HG03571 (cell line): ENCODE results near the gene PDZD2.
A peak's percentile ranks its signal among the peaks of the same experiment; 100 is the strongest.
"Not testable (repeated sequence)": the region's sequence is repeated elsewhere in the genome, so short reads cannot be mapped to it uniquely, and the experiment has no call there.

Experiments
- ATAC-seq: cut with Tn5 transposase; IDR thresholded peaks from one replicate; pipeline ENCODE4 v1.9.1; 2021; ENCODE audit not compliant: unreplicated experiment

The PDZD2 gene

GRCh38 chr5:32066448-32066847 is 427.5 kb downstream of the PDZD2 start:
- no peak for ATAC-seq

- ATAC-seq, result no peak
Observed at GRCh38 chr5:32067774-32068470, 429.0 kb downstream of the PDZD2 start.

DNA sequence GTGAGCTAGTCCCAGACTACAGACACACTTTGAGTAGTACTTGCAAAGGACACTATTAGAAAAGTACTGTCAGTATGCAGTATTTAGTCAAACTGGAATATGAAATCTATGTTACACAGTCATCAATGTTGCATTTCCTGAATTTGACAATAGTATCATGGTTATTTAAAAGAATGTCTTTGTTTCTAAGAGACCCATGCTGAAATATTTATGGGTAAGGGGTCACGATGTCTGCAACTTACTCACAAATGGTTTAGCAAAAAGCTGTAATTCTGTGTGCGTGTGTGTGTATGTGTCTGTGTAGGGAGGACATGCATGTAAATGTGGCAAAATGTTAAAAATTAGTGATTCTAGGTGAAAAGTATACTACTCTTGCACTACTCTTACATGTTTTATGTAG is 429.6 kb downstream of the PDZD2 start:
- ATAC-seq, result no peak

- ATAC-seq, result no peak
Observed at GRCh38 chr5:32069396-32069795, 430.5 kb downstream of the PDZD2 start.

DNA sequence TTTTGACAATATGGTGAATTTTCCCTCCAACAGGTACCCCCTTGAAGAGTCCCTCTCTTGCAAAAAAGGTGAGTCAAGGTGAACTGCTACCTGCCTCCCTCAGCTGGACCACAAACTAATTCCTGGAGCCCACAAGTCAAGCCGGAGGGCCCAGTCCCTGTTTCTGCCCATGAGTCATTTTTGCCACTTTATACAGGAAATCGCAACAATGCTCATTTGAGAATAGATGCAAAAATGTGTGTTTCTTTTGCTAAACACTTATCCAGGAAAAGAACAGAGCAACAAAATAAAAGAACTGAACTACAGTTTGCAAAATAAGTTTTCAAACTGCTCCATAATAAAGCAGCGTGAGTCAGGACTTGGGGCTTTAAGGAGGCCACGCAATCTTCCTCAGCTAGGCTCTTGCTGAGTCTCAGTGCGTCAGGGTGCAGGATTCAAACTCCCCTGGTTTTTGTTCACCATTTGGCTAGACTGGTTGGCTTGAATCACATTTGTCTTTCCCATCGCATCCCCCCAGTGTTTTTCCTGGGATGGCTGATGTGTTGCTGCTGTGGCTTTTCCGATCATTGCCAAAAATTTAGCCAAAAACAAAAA is 432.5 kb downstream of the PDZD2 start:
- no peak for ATAC-seq

- ATAC-seq, result no peak
Observed at GRCh38 chr5:32072054-32072453, 433.1 kb downstream of the PDZD2 start.

- ATAC-seq, result no peak
Observed at GRCh38 chr5:32074401-32074800, 435.5 kb downstream of the PDZD2 start.

GRCh38 chr5:32076699-32077695 is 438.1 kb downstream of the PDZD2 start:
- ATAC-seq, result no peak

DNA sequence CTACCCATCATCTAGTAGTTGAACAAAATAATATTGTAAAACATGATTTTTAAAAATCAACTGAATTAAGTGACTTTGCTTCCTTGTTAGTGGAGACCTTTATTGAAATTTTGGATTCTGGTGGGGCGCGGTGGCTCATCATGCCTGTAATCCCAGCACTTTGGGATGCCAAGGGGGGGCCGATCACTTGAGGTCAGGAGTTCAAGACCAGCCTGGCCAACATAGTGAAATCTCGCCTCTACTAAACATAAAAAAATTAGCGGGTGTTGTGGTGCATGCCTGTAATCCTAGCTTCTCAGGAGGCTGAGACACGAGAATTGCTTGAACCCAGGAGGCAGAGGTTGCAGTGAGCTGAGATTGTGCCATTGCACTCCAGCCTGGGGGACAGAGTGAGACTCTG is 439.9 kb downstream of the PDZD2 start:
- ATAC-seq, result not testable (repeated sequence)

DNA sequence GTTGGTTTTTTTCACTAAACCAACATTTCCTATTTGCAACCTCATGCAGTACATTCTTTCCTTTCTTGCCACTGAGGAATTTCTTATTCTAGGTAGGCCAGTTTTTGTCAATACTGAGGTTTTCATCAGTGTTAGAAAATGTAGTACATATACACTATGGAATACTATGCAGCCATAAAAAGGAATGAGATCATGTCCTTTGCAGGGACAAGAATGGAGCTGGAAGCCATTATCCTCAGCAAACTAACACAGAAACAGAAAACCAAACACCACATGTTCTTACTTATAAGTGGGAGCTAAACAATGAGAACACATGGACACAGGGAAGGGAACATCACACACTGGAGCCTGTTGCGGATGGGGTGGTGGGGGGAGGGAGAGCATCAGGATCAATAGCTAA is 441.6 kb downstream of the PDZD2 start:
- ATAC-seq, result not testable (repeated sequence)

GRCh38 chr5:32082701-32083100 is 443.8 kb downstream of the PDZD2 start:
- no peak for ATAC-seq

DNA sequence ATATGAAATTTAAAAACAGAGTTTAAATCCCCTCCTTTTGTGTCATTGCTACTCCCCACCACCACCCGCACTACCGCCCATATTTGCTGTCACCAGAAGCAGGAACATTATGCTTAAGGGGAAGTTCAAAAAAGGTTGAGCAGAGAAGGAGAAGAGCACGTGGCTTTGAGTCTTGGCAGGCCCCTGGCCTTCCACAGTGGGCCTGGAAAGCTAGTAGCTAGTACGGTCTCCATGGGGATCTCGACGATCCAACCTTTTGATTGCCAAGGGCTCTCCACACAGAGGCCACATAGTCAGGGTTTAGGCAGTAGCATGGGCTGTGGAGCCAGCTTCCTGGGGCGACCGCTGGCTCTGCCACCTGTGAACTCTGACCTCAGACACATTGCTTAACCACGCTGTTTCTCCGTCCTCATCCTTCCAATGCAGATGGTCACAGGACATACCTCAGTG is 445.1 kb downstream of the PDZD2 start:
- no peak for ATAC-seq

DNA sequence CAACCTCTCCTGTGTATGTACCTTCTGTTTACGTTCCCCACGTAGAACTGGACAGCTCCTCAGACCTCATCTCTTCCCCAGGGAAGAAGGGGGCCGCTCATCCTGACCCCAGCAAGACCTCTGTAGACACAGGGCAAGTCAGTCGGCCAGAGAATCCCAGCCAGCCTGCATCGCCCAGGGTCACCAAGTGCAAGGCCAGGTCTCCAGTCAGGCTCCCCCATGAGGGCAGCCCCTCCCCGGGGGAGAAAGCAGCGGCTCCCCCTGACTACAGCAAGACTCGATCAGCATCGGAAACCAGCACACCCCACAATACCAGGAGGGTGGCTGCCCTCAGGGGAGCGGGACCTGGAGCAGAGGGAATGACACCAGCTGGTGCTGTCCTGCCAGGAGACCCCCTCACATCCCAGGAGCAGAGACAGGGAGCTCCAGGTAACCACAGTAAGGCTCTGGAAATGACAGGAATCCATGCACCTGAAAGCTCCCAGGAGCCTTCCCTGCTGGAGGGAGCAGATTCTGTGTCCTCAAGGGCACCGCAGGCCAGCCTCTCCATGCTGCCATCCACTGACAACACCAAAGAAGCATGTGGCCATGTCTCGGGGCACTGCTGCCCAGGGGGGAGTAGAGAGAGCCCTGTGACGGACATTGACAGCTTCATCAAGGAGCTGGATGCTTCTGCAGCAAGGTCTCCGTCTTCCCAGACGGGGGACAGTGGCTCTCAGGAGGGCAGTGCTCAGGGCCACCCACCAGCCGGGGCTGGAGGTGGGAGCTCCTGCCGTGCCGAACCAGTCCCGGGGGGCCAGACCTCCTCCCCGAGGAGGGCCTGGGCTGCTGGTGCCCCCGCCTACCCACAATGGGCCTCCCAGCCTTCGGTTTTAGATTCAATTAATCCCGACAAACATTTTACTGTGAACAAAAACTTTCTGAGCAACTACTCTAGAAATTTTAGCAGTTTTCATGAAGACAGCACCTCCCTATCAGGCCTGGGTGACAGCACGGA is 448.5 kb downstream of the PDZD2 start:
- ATAC-seq, result no peak

GRCh38 chr5:32088214-32088613 is 449.3 kb downstream of the PDZD2 start:
- ATAC-seq, result no peak

DNA sequence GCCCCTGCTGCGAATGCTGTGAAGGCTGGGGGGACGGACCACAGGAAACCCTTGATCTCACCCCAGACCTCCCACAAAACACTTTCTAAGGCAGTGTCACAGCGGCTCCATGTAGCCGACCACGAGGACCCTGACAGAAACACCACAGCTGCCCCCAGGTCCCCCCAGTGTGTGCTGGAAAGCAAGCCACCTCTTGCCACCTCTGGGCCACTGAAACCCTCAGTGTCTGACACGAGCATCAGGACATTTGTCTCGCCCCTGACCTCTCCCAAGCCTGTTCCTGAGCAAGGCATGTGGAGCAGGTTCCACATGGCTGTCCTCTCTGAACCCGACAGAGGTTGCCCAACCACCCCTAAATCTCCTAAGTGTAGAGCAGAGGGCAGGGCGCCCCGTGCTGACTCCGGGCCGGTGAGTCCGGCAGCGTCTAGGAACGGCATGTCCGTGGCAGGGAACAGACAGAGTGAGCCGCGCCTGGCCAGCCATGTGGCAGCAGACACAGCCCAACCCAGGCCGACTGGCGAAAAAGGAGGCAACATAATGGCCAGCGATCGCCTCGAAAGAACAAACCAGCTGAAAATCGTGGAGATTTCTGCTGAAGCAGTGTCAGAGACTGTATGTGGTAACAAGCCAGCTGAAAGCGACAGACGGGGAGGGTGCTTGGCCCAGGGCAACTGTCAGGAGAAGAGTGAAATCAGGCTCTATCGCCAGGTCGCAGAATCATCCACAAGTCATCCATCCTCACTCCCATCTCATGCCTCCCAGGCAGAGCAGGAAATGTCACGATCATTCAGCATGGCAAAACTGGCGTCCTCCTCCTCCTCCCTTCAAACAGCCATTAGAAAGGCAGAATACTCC is 450.4 kb downstream of the PDZD2 start:
- no peak for ATAC-seq

- no peak for ATAC-seq
Observed at GRCh38 chr5:32090026-32090754, 451.3 kb downstream of the PDZD2 start.

DNA sequence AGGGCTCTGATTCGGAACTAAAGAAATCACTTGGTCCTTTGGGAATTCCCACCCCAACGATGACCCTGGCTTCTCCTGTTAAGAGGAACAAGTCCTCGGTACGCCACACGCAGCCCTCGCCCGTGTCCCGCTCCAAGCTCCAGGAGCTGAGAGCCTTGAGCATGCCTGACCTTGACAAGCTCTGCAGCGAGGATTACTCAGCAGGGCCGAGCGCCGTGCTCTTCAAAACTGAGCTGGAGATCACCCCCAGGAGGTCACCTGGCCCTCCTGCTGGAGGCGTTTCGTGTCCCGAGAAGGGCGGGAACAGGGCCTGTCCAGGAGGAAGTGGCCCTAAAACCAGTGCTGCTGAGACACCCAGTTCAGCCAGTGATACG is 451.8 kb downstream of the PDZD2 start:
- ATAC-seq, result no peak

DNA sequence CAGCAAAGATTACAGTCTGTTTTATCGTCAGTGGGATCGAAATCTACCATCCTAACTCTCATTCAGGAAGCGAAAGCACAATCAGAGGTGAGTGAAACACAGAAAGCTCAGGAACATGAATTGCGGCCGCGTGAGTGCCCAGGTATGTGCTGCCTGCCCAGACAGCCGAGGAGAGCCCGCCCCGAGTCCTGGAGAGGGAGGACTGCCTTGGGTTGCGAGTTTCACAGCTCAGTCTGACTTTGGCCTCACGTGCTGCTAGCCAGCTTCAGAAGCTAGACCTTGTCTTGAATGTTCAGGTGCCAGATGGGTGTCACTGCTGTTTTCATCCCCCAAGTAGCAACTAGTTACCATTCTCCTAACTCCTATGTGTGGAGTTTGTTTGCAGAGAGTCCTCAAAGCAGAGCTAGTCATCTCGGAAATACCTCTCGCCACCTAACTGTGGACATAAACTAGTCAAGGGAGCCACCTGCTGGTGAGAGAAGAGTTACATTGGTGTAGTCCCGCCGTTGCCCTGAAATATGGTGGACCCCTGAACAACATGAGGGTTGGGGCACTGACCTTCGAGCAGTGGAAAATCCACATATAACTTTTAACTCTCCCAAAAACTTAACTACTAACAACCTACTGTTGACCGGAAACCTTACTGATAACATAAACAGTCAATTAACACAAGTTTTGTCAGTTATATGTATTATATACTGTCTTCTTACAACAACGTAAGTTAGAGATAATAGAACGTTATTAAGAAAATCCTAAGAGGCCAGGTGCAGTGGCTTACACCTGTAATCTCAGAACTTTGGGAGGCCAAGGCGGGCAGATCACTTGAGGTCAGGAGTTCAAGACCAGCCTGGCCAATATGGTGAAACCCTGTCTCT is 454.2 kb downstream of the PDZD2 start:
- ATAC-seq, result peak; percentile 85
